Measurements from ENCODE around the gene SSX5. TPM values are rescaled to one million over a fixed set of nuclear protein-coding genes. Genes with fewer than 3 reads are reported as not detected.
"Not testable (repeated sequence)": the region's sequence is repeated elsewhere in the genome, so short reads cannot be mapped to it uniquely, and the experiment has no call there.

Gene SSX5, protein sequence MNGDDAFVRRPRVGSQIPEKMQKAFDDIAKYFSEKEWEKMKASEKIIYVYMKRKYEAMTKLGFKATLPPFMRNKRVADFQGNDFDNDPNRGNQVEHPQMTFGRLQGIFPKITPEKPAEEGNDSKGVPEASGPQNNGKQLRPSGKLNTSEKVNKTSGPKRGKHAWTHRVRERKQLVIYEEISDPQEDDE
- total RNA-seq = not detected
- long read RNA-seq = 0 reads

DNA sequence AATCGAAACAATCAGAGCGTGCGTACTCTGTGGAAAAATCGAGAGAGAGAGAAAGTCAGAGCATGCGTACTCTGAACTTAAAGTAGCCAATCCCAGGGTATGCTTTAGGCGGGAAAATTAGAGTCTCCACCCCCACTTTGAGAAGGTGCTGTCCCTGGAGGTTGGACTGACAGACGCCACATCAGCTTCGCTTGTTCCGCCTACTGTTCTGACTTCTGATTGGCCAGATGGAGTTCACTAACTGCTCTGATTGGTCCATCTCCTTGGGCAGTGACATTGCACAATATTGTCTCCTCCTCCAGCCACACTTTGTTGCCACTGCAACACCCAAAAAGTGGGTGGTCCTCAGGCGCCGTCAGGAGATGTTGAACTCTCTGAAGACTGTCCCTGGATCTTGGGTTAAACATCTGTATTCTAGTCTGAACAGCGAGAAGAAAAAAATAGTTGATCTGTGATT is at the start of gene SSX5:
Gene SSX5, minus strand, starts transcription at position 51 of the 457 bp plus-strand sequence. CDS start 1,437 bp downstream, outside the sequence.
- DNase-seq (no peak), ATAC-seq (no peak)
- no peaks in the 10 kb centered on the region for H3K36me3 ChIP-seq
- no peaks in the 10 kb centered on the region for H3K4me1 ChIP-seq
- H3K27me3 ChIP-seq = no peaks in the 10 kb centered on the region
- H3K9me3 ChIP-seq = no peaks in the 10 kb centered on the region
- H3K4me3 ChIP-seq = no peak within 1 kb of the TSS
- TF ChIP-seq, protein P1, sequence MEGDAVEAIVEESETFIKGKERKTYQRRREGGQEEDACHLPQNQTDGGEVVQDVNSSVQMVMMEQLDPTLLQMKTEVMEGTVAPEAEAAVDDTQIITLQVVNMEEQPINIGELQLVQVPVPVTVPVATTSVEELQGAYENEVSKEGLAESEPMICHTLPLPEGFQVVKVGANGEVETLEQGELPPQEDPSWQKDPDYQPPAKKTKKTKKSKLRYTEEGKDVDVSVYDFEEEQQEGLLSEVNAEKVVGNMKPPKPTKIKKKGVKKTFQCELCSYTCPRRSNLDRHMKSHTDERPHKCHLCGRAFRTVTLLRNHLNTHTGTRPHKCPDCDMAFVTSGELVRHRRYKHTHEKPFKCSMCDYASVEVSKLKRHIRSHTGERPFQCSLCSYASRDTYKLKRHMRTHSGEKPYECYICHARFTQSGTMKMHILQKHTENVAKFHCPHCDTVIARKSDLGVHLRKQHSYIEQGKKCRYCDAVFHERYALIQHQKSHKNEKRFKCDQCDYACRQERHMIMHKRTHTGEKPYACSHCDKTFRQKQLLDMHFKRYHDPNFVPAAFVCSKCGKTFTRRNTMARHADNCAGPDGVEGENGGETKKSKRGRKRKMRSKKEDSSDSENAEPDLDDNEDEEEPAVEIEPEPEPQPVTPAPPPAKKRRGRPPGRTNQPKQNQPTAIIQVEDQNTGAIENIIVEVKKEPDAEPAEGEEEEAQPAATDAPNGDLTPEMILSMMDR (IDR thresholded peaks at IDR 0.05) = no peak
- intact Hi-C loops (cut with DNase I) = no loop called here
- no peak within 1 kb of the TSS for H3K27ac ChIP-seq

DNA sequence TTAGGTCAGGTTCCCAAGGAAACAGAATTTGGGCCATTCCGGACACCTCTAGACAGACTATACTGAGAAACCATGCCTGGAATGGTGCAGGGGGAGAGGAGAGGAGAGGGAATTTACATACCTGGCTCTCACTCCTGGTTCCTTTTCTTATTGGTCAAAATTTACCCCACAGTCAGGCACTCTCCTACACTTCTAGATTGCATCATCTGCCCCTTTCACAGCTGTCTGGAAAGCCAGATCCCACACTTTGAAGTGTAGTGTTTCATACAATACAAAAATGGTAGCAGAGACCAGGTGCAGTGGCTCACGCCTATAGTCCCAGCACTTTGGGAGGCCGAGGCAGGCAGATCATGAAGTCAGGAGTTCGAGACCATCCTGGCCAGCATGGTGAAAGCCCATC is 27.6 kb upstream of the SSX5 start:
- H3K4me3 ChIP-seq; H3K9me3 ChIP-seq; H3K4me1 ChIP-seq; H3K27ac ChIP-seq; H3K27me3 ChIP-seq; DNase-seq; intact Hi-C loops (cut with DNase I); H3K36me3 ChIP-seq; ATAC-seq: not testable (repeated sequence)

DNA sequence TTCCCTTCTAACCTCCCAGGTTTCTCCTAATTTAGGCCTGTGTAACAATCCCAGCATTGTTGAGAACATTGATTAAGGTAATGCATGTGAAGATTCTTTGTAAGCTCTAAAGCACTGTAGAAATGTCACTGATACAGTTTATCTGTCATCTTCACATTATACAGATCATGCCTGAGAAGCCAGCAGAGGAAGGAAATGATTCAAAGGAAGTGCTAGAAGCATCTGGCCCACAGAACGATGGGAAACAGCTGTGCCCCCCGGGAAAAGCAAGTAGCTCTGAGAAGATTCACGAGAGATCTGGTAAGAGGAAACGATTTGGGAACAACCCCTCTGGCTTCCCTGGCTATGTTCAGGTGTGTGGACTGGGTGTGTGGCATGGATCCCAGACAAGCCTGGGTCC is 17.7 kb upstream of the SSX5 start:
- H3K4me3 ChIP-seq; H3K36me3 ChIP-seq; ATAC-seq; H3K4me1 ChIP-seq; DNase-seq; intact Hi-C loops (cut with DNase I); H3K27ac ChIP-seq; H3K9me3 ChIP-seq; H3K27me3 ChIP-seq: not testable (repeated sequence)

DNA sequence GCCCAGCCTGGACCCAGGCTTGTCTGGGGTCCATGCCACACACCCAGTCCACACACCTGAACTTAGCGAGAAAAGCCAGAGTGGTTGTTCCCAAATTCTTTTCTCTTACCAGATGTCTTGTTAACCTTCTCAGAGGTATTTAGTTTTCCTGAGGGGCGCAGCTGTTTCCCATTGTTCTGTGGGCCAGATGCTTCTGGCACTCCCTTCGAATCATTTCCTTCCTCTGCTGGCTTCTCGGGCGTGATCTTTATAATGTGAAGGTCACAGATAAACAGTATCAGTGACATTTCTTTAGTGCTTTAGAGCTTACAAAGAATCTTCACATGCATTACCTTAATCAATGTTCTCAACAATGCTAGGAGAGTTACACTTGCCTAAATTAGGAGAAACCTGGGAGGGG is 6.6 kb downstream of the SSX5 start:
- intact Hi-C loops (cut with DNase I); ATAC-seq; H3K36me3 ChIP-seq; H3K4me1 ChIP-seq; H3K4me3 ChIP-seq; DNase-seq; H3K27ac ChIP-seq; H3K27me3 ChIP-seq; H3K9me3 ChIP-seq: not testable (repeated sequence)

DNA sequence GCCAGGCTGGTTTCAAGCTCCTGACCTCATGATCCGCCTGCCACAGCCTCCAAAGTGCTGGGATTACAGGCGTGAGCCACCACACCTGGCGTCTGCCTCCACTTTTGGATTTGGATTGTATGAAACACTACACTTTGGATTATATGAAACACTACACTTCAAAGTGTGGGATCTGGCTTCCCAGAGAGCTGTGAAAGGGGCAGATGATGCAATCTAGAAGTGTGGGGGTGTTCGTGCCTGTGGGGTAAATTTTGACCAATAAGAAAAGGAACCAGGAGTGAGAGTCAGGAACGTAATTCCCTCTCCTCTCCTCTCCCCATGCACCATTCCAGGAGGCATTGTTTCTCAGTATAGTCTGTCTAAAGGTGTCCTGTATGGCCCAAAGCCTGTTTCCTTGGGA is 14.7 kb downstream of the SSX5 start:
- H3K4me3 ChIP-seq; H3K36me3 ChIP-seq; H3K9me3 ChIP-seq; ATAC-seq; H3K27ac ChIP-seq; H3K4me1 ChIP-seq; H3K27me3 ChIP-seq; intact Hi-C loops (cut with DNase I); DNase-seq: not testable (repeated sequence)

DNA sequence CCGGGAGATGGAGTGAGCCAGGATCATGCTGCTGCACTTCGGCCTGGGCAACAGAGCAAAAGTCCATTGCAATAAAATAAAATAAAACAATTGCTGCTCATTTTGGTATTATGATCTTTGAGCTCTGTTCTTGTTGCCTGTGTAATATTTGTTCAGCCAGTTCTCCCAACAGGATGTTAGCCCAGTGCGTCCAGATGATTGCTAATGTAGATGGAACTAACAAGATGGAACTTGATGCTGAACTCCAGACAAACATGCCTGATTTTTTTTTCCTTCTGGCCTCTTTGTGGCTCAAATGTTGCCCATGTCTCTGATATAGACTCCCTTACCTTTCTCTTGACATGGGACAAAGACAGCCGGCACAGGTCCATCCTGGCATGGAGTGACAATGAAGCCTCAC is 15.8 kb downstream of the SSX5 start:
- Histone ChIP-seq H3K36me3 (no peaks in the 10 kb centered on the region), H3K4me3 (no peak overlapping the region), H3K27me3 (no peaks in the 10 kb centered on the region), H3K27ac (no peak overlapping the region), H3K9me3 (no peaks in the 10 kb centered on the region), H3K4me1 (no peaks in the 10 kb centered on the region)
- TF ChIP-seq, protein P1 (IDR thresholded peaks at IDR 0.05) = no peak
- ATAC-seq = no peak
- DNase-seq = no peak
- intact Hi-C loops (cut with DNase I) = no loop called here

DNA sequence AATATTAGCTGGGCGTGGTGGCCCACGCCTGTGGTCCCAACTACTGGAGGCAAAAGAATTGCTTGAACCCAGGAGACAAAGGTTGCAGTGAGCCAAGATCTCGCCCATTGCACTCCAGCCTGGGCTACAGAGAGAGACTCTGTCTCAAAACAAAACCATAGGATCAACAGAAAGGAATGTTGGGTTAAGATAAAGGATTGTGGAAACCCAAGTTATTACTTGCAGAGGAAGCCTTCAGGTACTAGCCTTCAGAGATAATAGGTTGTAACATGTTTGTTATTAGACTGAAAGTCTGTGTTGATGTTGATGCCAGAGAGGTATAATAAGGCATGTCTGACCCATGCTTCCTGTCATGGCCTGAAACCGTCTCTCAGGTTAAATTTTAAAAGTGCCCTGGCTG is 16.9 kb downstream of the SSX5 start:
- H3K36me3 ChIP-seq = no peaks in the 10 kb centered on the region
- H3K9me3 ChIP-seq = no peaks in the 10 kb centered on the region
- H3K4me1 ChIP-seq = no peaks in the 10 kb centered on the region
- H3K27me3 ChIP-seq = no peaks in the 10 kb centered on the region
- no peak for ATAC-seq
- no peak overlapping the region for H3K4me3 ChIP-seq
- no peak overlapping the region for H3K27ac ChIP-seq
- TF ChIP-seq, protein P1 (IDR thresholded peaks at IDR 0.05) = no peak
- DNase-seq = no peak
- intact Hi-C loops (cut with DNase I) = no loop called here

DNA sequence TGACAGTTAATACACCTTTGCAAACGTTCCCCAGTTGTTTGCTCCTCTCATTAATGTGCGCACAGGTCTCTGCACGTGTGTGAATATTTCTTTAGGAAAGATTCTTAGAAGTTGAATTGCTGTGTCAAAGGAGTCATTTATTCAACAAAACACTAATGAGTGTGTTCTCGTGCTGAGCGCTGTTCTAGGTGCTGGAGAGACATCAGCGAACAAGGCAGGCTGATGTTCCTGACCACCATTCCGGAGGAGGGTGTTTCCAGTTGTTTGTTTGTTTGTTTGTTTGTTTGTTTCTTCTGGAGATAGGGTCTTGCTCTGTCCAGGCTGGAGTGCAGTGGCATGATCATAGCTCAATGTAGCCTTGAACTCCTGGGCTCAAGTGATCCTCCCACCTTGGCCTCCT is 30.3 kb downstream of the SSX5 start:
- H3K9me3 ChIP-seq; intact Hi-C loops (cut with DNase I); ATAC-seq; H3K27me3 ChIP-seq; H3K4me3 ChIP-seq; H3K36me3 ChIP-seq; H3K27ac ChIP-seq; DNase-seq; H3K4me1 ChIP-seq: not testable (repeated sequence)

Data from upper lobe of right lung (tissue), 1 donor.